OCI-LY3 (cell line): ENCODE results near the gene KDM4C.

Experiments used
- H2AFZ ChIP-seq: fragments of 200-600, 300-600 bp; shearing (Covaris generic); 2 replicates; pipeline ENCODE4 v1.6.0; 2014; ENCODE audit warnings: antibody characterized with exemption, low read depth, low read length
- H3K27ac ChIP-seq: fragments of 200-600, 300-600 bp; sonication (generic); 2 replicates; pipeline ENCODE4 v1.5.1; 2014; ENCODE audit warnings: mild to moderate bottlenecking, low read length, moderate library complexity, mixed read lengths
- H3K27me3 ChIP-seq: fragments of 200-600, 300-600 bp; sonication (generic); 2 replicates; pipeline ENCODE4 v1.6.1; 2014; ENCODE audit warnings: low read depth, low read length, mixed read lengths
- H3K36me3 ChIP-seq: fragments of 200-600, 300-600 bp; sonication (generic); replicated peaks from 2 replicates; pipeline ENCODE3; 2014; ENCODE audit warnings: low read depth, low read length, mixed read lengths
- H3K4me1 ChIP-seq: fragments of 300-600, 200-600 bp; sonication (generic); 2 replicates; pipeline ENCODE4 v1.6.1; 2014; ENCODE audit warnings: low read length, mixed read lengths
- H3K4me2 ChIP-seq: fragments of 200-600, 300-600 bp; sonication (generic); 2 replicates; pipeline ENCODE4 v1.6.1; 2014; ENCODE audit warnings: low read length, mixed read lengths
- H3K4me3 ChIP-seq: fragments of 300-600, 200-600 bp; sonication (generic); 2 replicates; pipeline ENCODE4 v1.5.1; 2014; ENCODE audit warnings: antibody characterized with exemption, mild to moderate bottlenecking, low read length, moderate library complexity
- H3K79me2 ChIP-seq: fragments of 300-600, 200-600 bp; shearing (Covaris generic); 2 replicates; pipeline ENCODE4 v1.6.1; 2014; ENCODE audit warnings: mild to moderate bottlenecking, low read length, mixed read lengths
- H3K9ac ChIP-seq: fragments of 300-600, 200-600 bp; shearing (Covaris generic); 2 replicates; pipeline ENCODE4 v1.6.0; 2014; ENCODE audit warnings: mild to moderate bottlenecking, low read length, moderate library complexity
- H3K9me3 ChIP-seq: fragments of 200-600, 300-600 bp; shearing (Covaris generic); 2 replicates; pipeline ENCODE4 v1.6.1; 2014; ENCODE audit warnings: low read length, mixed read lengths; ENCODE audit not compliant: insufficient read depth
- H4K20me1 ChIP-seq: fragments of 200-600, 300-600 bp; sonication (generic); 2 replicates; pipeline ENCODE4 v1.6.1; 2016; ENCODE audit warnings: low read length, mixed read lengths; ENCODE audit not compliant: insufficient read depth
- EZH2phosphoT487 ChIP-seq: fragments of 200-600 bp; shearing (Covaris generic); IDR thresholded peaks from 2 replicates; pipeline ENCODE4 v1.6.1; 2018; ENCODE audit warnings: antibody characterized with exemption, mixed run types, low read depth
- TF ChIP-seq, protein P1 (sequence below): fragments of 200-600, 300-600 bp; sonication (generic); IDR thresholded peaks from 2 replicates; pipeline ENCODE4 v1.5.1; 2014; ENCODE audit warnings: antibody characterized with exemption, low read length, low read depth

The KDM4C gene

DNA sequence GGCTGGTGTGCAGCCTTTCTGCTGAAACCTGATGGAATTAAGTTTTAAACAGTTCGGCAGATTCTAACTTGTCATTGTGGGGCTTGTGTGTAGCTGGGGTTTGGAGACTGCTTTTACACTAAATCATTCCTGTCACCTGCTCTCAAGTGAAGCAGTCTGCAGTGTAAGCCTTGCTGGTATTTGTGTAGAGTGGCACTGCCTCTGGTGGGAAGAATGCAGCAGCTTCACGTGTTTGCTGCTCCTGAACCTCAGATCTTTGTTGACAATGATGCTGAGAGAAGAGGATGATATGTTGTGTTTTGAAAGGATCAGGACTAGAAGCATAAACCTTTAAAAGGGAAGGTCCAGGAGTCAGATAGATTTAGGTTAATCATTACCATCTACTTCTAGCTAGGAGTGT is 88.1 kb downstream of the KDM4C start:
- Histone ChIP-seq H3K27me3 (no peaks in the 10 kb centered on the region), H3K9ac (no peak overlapping the region), H3K9me3 (no peaks in the 10 kb centered on the region), H3K79me2 (no peaks in the 10 kb centered on the region), H2AFZ (no peak overlapping the region), H3K4me3 (no peak overlapping the region), H3K4me2 (no peak overlapping the region), H4K20me1 (0 out of 2 replicates have a peak, but pooled peaks cover 3% of the 10 kb centered on the region), H3K36me3 (peaks cover 11% of the 10 kb centered on the region), H3K4me1 (no peaks in the 10 kb centered on the region), H3K27ac (no peak overlapping the region)
- TF ChIP-seq, protein P1, sequence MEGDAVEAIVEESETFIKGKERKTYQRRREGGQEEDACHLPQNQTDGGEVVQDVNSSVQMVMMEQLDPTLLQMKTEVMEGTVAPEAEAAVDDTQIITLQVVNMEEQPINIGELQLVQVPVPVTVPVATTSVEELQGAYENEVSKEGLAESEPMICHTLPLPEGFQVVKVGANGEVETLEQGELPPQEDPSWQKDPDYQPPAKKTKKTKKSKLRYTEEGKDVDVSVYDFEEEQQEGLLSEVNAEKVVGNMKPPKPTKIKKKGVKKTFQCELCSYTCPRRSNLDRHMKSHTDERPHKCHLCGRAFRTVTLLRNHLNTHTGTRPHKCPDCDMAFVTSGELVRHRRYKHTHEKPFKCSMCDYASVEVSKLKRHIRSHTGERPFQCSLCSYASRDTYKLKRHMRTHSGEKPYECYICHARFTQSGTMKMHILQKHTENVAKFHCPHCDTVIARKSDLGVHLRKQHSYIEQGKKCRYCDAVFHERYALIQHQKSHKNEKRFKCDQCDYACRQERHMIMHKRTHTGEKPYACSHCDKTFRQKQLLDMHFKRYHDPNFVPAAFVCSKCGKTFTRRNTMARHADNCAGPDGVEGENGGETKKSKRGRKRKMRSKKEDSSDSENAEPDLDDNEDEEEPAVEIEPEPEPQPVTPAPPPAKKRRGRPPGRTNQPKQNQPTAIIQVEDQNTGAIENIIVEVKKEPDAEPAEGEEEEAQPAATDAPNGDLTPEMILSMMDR: no peak
- no peak for TF ChIP-seq EZH2phosphoT487

DNA sequence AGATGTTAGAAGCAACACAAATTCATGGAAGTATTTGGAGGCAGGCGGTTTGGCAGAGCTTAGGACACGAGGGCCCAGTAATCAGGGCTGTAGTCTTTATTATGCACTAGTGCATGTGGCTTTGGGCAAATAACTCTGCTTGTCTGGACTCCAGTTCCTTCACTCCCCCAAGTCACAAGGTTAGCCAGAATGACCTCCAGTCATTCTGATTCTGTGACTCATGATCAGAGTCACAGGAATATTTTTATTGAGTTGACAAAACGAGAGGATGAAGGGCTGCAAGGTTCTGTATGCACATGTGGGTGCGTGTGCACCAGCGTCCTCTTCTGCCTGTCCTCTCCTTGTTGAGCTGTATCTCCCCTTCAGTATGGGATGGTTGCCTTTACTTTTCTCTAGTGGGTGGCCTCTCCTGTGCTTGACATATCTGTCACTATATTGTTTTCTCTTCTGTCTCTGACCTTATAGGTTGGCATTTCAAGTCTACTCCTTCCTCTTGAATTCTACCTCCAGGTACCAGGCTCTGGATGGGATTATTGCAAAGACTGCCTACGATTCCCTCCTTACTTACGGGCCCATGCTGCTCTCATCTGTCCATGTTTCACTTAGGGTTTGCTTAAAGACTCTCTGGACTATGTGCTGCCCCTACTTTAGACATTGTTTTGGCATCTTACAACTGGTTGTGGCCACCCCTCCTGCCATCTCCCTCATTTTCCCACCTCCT is 94.6 kb downstream of the KDM4C start:
- H3K4me3 ChIP-seq: no peak overlapping the region
- no peaks in the 10 kb centered on the region for H3K9me3 ChIP-seq
- no peaks in the 10 kb centered on the region for H3K27me3 ChIP-seq
- no peak overlapping the region for H3K9ac ChIP-seq
- TF ChIP-seq, protein P1: no peak
- no peak for TF ChIP-seq EZH2phosphoT487
- H3K79me2 ChIP-seq: no peaks in the 10 kb centered on the region
- peaks cover 7% of the 10 kb centered on the region; the same call in 1 of the 2 replicates for H4K20me1 ChIP-seq
- H3K4me2 ChIP-seq: no peak overlapping the region
- H3K36me3 ChIP-seq: peaks cover 11% of the 10 kb centered on the region
- H3K4me1 ChIP-seq: no peaks in the 10 kb centered on the region
- H2AFZ ChIP-seq: no peak overlapping the region
- H3K27ac ChIP-seq: no peak overlapping the region

DNA sequence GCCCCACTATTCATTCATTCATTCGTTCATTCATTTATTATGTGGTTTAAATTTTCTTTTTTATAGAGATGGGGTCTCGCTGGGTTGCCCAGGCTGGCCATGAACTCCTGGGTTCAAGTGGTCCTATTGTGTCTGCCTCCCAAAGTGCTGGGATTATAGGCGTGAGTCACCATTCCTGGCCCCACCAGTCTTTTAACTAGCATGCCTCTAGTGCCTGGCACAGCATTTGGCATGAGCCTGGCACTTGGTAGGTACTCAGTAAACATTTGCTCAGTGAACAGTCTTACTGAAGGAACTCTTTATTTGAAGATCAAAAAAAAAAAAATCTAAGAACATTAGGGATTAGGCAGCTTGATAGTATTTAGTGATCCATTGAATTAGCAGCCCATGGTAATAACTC is 98.1 kb downstream of the KDM4C start:
- Histone ChIP-seq H3K36me3 (no peaks in the 10 kb centered on the region), H4K20me1 (peaks cover 10% of the 10 kb centered on the region; the same call in 1 of the 2 replicates), H3K4me1 (no peaks in the 10 kb centered on the region), H3K4me2 (no peak overlapping the region), H3K27me3 (no peaks in the 10 kb centered on the region), H3K9ac (no peak overlapping the region), H2AFZ (no peak overlapping the region), H3K27ac (no peak overlapping the region), H3K4me3 (no peak overlapping the region), H3K9me3 (no peaks in the 10 kb centered on the region), H3K79me2 (no peaks in the 10 kb centered on the region)
- TF ChIP-seq, protein P1: no peak
- TF ChIP-seq EZH2phosphoT487: no peak

DNA sequence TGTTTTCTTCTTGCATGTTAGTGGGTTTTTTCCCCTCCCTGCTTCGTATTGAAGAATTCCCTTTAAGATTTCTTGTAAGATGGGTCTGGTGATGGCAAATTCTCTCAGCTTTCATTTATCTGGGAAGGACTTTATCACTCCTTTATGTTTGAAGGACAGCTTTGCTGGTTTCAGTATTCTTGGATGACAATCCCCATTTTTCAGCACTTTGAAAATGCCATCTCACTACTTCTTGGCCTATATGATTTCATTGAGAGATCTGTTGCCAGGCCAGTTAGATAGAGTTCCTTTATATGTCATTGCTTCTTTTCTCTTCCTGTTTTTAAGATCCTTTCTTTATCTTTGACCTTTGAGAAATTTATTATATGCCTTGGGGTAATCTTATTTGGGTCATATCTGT is 106.3 kb downstream of the KDM4C start:
- no peak for TF ChIP-seq EZH2phosphoT487
- TF ChIP-seq, protein P1: no peak
- no peak overlapping the region for H3K27ac ChIP-seq
- H3K9me3 ChIP-seq: peaks cover 6% of the 10 kb centered on the region; the same call in 1 of the 2 replicates
- H4K20me1 ChIP-seq: peaks cover 6% of the 10 kb centered on the region; the same call in 1 of the 2 replicates
- H3K27me3 ChIP-seq: no peaks in the 10 kb centered on the region
- no peak overlapping the region for H2AFZ ChIP-seq
- H3K4me2 ChIP-seq: no peak overlapping the region
- no peaks in the 10 kb centered on the region; the same call in 1 of the 2 replicates for H3K79me2 ChIP-seq
- no peak overlapping the region for H3K9ac ChIP-seq
- H3K4me3 ChIP-seq: no peak overlapping the region
- H3K36me3 ChIP-seq: peaks cover 6% of the 10 kb centered on the region
- peaks cover under 1% of the 10 kb centered on the region for H3K4me1 ChIP-seq
